Activated naive CD4-positive, alpha-beta T cell treated with anti-CD3 and anti-CD28 coated beads, Interleukin-2, amount 50 U/mL, for 72 hours (primary cell): ENCODE results near the gene SMYD5. TPM values are rescaled to one million over a fixed set of nuclear protein-coding genes. Genes with fewer than 3 reads are reported as not detected.

Experiments
- ATAC-seq, 2 donors: fragments of 150-1000 bp; cut with Tn5 transposase; 2 replicates each; pipeline ENCODE4 v1.10.0; 2021; ENCODE audit warnings: mild to moderate bottlenecking in 2 of 2, moderate library complexity in 2 of 2
- DNase-seq, 2 donors: peaks; one replicate each; pipeline ENCODE4 v3.0.0; 2021 to 2022; ENCODE audit warnings: low spot score in 2 of 2
- H3K27ac Mint-ChIP-seq, 2 donors: one replicate each; pipeline ENCODE4 v1.8.0; 2022; ENCODE audit warnings: mild to moderate bottlenecking in 2 of 2, mixed read lengths in 2 of 2
- H3K36me3 Mint-ChIP-seq, 2 donors: one replicate each; pipeline ENCODE4 v1.8.0; 2022; ENCODE audit warnings: mixed read lengths in 2 of 2
- H3K9me3 Mint-ChIP-seq, 2 donors: one replicate each; pipeline ENCODE4 v1.8.0; 2022; ENCODE audit warnings: mixed read lengths in 2 of 2
- total RNA-seq, 2 donors: library from RNA; stranded (reverse); gene quantifications; one replicate each; pipeline ENCODE4 v1.2.3, GENCODE V29; 2022

The SMYD5 gene
- total RNA-seq, 2 donors from 2014 or later: 36.0 to 41.1 TPM

DNA sequence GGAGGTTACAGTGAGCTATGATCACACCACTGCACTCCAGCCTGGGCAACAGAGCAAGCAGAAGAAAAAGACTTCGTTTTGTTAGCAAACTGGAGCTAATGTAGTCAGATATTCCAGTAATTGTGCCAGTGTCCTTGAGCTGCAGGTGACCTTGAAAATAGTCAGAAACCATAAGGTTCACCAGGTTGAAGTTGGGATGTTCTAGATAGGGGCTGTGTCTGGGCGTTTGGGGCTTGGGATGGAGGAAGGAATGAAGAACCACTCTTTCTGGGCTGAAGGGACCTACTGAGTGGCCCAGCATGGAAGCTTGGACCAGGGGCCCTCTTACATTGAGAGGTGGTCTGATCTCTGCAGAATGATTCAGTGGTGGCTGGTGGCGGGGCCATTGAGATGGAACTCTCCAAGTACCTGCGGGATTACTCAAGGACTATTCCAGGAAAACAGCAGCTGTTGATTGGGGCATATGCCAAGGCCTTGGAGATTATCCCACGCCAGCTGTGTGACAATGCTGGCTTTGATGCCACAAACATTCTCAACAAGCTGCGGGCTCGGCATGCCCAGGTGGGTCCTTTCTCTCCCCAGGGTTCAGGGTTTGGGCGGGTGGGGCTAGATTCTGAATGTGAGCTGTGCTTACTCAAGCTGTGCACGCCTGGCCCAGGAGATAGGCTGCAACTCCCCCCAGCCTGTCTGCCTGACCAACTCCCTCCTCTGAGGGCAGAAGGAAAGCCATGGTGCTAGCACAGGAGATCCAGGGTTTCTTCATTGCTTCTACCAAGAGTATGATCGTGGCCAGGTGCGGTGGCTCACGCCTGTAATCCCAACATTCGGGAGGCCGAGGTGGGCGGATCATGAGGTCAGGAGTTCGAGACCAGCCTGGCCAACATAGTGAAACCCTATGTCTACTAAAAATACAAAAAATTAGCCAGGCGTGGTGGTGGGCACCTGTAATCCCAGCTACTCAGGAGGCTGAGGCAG lies 37.1 kb downstream of the SMYD5 start:
- H3K36me3 Mint-ChIP-seq: peaks cover 19 to 22% of the 10 kb centered on the region in 2 donors
- ATAC-seq: no peak
- H3K27ac Mint-ChIP-seq: peak overlapping the region in 1 of 2 donors; percentile 47
- no peaks in the 10 kb centered on the region for H3K9me3 Mint-ChIP-seq
- no peak for DNase-seq

DNA sequence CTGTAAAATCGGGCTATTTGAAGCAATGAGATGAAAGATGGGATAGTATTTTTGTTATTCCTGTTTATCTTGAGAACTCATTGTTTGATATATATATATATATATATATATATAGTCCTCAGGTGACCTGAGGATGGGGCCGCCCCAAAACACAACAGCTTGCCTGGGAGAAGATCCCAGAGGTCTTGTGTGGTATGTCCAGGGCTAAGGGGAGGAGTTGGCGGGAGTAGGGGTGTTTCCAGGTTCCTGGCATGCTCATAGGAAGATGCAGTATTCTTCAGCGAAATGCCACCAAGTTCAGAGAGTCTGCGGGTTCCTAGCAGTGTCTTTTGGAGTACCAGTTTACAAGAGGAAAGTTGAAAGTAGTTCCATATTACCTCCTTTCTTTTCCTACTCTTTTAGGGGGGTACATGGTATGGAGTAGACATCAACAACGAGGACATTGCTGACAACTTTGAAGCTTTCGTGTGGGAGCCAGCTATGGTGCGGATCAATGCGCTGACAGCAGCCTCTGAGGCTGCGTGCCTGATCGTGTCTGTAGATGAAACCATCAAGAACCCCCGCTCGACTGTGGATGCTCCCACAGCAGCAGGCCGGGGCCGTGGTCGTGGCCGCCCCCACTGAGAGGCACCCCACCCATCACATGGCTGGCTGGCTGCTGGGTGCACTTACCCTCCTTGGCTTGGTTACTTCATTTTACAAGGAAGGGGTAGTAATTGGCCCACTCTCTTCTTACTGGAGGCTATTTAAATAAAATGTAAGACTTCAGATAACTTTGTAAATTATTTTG lies 38.4 kb downstream of the SMYD5 start:
- DNase-seq: no peak
- Mint-ChIP-seq H3K27ac (peak overlapping the region in 1 of 2 donors; percentile 53), H3K36me3 (peaks cover 11 to 14% of the 10 kb centered on the region in 2 donors), H3K9me3 (no peaks in the 10 kb centered on the region)
- ATAC-seq: no peak

DNA sequence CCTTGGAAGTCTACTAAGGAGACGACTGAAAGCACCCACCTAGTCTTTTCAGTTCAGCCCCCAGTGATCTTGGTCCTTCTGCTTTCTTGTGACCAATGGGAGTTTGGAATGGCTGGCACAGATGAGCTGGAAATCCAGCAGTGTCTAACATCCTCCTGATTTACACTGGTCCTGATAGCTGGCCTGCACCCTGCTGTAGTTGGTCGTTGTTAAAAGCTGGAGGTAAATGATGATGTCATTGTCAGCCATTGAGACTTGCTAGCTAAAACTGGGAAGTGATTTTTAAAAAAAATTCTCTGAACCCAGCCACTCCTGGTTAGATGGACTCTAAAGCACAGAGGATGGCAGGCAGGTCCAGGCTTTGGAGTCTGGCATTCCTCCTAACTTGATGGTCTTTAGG lies 39.4 kb downstream of the SMYD5 start:
- H3K9me3 Mint-ChIP-seq: no peaks in the 10 kb centered on the region
- DNase-seq (no peak), ATAC-seq (no peak)
- H3K36me3 Mint-ChIP-seq: peaks cover 11 to 14% of the 10 kb centered on the region in 2 donors
- peak overlapping the region; percentile 53 to 71 for H3K27ac Mint-ChIP-seq

DNA sequence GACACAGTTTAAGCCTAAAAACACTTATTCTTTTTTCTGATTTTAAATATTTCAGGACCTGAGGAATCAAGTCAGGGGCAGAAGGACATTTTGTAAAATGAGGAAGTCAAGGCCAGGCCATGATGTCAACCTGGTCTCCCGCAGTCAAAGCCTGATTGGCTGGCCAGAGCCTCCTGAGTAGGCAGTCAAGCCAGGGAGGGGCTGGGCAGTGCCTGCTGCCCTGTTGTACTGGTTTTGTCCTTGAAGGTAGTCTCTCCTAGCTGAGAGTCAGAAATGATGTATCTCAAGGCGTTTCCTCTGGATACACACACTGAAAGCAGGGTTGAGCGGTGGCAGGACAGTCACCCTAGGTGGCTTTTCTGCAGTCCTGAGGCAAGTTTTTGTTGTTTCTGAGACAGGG lies 39.9 kb downstream of the SMYD5 start:
- Mint-ChIP-seq H3K9me3 (no peaks in the 10 kb centered on the region), H3K27ac (peak overlapping the region in 1 of 2 donors; percentile 53), H3K36me3 (peaks cover 11 to 14% of the 10 kb centered on the region in 2 donors)
- ATAC-seq: no peak
- no peak for DNase-seq

DNA sequence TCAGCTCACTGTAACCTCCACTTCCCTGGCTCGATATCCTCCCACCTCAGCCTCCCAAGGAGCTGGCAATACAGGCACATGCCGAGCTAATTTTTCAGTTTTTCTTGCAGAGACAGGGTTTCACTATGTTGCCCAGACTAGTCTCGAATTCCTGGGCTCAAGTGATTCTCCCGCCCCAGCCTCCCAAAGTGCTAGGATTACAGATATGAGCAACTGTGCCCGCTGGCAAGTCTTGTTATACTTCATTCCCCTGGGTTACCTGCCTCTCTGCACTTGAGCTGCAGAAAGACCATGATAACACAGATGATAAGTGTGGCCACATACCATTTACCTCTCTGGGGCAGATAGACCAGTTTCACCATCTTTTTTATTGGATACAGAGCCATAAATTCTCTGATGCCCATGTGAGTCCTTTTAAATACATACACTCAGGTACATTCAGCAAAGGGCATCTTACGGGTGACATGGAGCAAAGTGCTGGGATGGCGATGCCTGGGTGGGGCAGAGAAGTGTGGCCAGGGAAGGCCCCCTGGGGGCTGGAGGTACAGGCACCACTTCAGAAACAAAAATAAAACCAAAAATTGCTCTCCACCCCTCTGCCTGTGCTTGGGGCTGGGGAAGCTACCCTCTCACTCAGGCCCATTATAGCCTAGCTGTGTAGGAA lies 40.4 kb downstream of the SMYD5 start:
- no peak for ATAC-seq
- Mint-ChIP-seq H3K9me3 (no peaks in the 10 kb centered on the region), H3K36me3 (peaks cover 10 to 11% of the 10 kb centered on the region in 2 donors), H3K27ac (peak overlapping the region in 1 of 2 donors; percentile 66)
- no peak for DNase-seq

DNA sequence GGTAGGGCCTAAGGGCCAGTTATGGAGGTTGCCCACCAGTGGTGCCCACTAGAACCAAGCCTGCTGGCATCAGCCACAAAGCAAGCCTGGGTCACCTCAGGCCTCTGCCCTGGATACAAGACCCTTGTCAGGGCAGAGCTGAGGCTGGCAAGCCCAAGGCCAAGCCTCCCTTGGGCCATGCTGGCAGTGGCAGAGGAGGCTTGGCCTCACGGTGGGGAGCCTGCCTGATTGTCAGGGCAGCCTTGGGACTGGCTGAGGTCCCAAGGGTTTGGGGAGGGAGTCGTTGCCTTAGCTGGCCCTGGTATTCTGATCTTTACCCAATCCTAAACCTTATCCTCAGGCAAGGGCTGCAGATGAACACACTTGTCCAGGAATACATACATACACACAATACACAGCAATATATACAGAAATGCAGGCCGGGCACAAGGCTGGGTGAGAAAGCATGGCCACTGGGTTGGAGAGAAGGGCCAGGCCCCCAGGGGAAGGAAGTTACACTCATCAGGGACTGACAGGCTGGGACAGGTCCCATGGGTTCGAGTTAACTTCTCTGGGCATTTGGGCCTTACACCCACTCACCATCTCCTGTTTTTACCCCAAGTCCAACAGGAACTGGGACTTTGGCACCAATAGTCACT lies 41.1 kb downstream of the SMYD5 start:
- H3K36me3 Mint-ChIP-seq: peaks cover 4 to 5% of the 10 kb centered on the region in 2 donors
- peak overlapping the region; percentile 66 to 72 for H3K27ac Mint-ChIP-seq
- DNase-seq: no peak
- H3K9me3 Mint-ChIP-seq: no peaks in the 10 kb centered on the region
- ATAC-seq: no peak

DNA sequence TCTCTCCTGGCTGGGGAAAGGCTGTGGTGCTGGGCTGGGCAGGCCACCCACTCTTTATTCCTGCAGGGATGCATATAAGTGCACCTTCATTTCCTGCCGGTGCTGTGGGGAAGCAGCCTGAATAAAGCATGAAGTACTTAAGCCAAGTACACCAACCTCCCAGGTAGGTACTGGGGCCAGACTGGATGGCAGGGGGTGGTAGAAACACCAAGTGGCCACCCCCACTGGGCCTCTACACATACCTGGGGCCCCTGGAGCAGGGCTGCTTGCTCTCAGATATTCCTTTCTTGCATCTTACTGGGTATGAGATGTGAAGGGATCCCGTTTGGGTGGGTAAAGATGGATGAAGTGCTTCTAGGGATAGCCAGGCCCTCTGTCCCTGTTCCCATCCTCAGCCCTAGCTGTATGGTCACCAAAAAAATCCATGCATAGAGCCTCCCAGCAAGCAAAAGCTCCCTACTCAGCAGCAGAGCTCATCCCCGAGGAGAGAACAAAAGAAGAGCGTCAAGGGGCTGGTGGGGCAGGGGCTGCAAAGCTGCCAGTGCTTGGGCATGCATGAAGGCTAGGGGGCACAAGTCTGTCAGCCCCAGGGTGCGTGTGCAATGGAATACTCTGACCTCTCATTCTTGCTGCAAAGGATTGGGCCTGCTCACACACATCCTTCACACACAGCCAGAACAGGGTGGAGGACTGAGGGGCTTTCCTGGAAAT lies 42.0 kb downstream of the SMYD5 start:
- Mint-ChIP-seq H3K9me3 (no peaks in the 10 kb centered on the region), H3K27ac (no peak overlapping the region), H3K36me3 (peaks cover 0 to 4% of the 10 kb centered on the region in 2 donors)
- ATAC-seq (no peak), DNase-seq (no peak)

DNA sequence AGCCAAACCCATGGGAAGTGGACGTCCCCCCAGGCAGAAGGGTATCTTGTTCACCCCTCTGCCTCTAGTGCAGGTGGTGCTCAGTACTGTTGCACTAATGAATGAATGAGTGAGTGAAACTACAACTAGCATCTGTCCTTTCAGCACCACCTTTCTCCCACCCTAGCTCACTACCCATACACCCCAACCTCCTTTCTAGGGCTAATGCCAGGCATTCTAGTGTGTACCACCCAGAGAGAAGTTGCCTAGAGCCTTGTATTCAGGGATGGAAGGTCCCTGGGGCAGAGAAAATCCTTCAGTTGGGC lies 42.5 kb downstream of the SMYD5 start:
- ATAC-seq (no peak), DNase-seq (no peak)
- Mint-ChIP-seq H3K27ac (peak overlapping the region in 1 of 2 donors; percentile 55), H3K36me3 (peaks cover 0 to 4% of the 10 kb centered on the region in 2 donors), H3K9me3 (no peaks in the 10 kb centered on the region)

DNA sequence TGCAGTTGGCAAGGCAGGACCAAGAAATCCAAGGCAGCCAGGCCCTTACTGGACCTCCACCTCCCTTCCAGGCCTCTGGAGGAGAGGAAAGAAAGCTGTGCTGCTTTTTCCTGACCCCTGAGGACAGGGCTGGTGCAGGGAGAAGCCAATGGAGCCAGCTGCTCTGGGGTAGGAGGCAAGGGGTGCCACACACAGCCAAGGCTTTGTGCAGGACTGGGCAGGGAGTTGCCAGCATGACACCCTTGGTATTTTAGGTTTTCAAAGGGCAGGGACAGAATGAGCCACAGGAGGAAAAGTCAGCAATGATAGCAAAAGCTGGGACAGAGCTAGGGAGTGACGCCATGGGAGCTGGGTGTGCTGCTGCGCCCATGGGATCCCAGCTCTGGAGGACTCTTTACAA lies 43.0 kb downstream of the SMYD5 start:
- Mint-ChIP-seq H3K36me3 (peaks cover 0 to 4% of the 10 kb centered on the region in 2 donors), H3K9me3 (no peaks in the 10 kb centered on the region), H3K27ac (peak overlapping the region in 1 of 2 donors; percentile 55)
- ATAC-seq (peak; percentile 5 to 6), DNase-seq (no peak)

DNA sequence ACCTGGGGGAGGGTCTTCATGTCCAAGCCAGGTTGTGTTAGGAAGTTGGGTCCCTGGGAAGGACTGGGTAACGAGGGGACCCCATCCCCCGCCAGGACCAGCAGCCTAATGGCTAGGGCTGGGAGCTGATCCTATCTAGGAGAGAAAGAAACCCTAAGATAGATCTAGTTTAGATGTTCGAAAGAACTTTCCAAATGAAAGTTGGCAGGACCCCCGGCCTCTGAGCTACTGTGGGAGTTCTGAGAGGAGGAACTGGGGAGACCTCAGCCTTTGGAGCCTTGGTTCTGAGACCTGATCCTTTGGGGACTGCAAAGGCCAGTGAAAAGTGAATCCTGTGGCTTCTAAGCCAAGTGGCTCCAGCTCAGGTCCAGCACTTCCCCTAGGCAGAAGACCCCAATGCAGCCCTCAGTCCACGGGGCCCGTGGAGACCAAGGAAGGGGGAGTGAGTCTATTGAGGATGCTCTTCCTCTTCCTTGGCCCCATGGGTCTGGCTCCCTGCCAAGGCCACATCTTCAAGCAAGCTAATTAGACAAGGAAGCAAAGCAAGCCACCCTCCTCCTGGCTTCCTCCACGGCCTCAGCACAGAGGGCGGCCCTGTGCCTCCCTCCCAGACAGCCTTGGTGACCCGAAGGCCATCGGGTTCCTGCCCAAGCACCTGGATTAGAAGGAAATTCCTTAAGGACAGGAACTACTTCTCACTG lies 43.5 kb downstream of the SMYD5 start:
- no peak for ATAC-seq
- Mint-ChIP-seq H3K36me3 (peaks cover 0 to 4% of the 10 kb centered on the region in 2 donors), H3K9me3 (no peaks in the 10 kb centered on the region), H3K27ac (no peak overlapping the region)
- DNase-seq: no peak

DNA sequence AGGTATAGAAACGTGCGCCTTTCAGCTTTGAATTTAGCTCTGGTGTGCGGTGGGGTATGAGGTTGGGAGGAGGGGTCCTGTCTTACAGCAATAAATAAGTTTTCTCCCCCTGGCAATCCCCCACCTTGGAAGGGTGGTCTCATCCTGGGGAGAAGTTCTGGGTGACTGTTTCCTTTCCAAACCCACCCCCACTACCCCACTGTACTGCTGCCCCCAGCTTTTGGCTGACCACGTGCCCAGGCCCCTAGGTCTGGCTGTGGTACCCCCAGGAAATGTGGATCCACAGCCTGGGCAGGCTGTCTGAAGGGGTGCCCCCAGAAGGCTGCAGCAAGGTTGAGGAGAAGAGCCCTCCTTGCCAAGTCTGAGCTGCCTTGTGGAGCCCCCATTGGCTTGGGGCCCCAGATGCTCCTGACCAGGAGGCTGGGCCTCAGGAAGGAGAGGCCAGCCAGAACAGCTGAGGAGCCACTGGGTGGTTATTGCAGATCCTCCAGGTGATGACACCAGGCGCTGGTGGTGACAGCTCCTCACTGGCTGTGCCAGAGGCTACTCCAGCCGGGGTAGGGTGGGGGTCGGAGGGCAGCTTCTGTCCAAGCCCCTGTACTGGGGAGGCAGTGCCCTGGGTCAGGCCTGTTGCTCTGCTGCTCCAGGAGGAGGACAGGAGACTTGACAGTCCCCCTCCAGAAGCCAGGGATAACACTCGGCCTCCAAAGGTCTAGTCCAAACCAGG lies 44.3 kb downstream of the SMYD5 start:
- ATAC-seq (no peak), DNase-seq (no peak)
- Mint-ChIP-seq H3K27ac (no peak overlapping the region), H3K36me3 (peaks cover 0 to 1% of the 10 kb centered on the region in 2 donors), H3K9me3 (no peaks in the 10 kb centered on the region)

DNA sequence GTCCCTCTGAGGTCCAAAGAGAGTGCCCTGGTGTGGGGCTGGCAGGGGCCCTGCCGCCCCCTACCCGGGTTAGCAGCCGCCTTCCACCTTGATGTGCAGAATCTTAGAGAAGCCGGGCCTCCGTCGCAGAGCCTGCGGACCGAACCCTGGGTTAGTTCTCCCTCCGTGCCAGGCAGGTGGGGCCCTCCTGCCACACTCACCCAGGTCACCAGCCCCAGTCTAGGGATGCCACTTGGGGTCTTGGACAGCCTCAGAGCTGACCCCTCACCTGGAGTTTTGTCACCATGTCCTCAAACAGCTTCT lies 44.8 kb downstream of the SMYD5 start:
- no peaks in the 10 kb centered on the region for H3K36me3 Mint-ChIP-seq
- ATAC-seq: no peak
- peak overlapping the region in 1 of 2 donors; percentile 36 for H3K27ac Mint-ChIP-seq
- no peaks in the 10 kb centered on the region for H3K9me3 Mint-ChIP-seq
- no peak for DNase-seq

DNA sequence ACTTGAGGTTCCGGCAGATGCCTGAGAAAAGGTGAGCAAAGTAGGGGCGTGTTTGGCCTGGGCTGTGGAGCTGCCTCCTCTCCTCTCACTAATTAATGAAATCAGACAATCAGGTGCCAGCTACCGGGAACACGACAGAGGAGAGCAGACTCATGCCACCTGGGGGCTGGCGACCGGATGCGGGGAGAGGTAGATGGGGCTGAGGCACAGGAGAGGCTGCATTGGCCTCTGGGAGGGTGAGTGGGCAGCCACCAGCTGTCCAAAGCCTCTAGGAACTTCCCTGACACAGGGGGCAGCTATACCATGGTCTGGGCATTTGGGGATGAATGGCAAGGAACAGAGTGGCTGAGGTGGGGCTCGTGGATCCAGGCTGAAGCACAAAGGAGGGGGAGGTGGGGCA lies 45.2 kb downstream of the SMYD5 start:
- Mint-ChIP-seq H3K27ac (peak overlapping the region in 1 of 2 donors; percentile 36), H3K36me3 (no peaks in the 10 kb centered on the region), H3K9me3 (no peaks in the 10 kb centered on the region)
- DNase-seq (no peak), ATAC-seq (no peak)

DNA sequence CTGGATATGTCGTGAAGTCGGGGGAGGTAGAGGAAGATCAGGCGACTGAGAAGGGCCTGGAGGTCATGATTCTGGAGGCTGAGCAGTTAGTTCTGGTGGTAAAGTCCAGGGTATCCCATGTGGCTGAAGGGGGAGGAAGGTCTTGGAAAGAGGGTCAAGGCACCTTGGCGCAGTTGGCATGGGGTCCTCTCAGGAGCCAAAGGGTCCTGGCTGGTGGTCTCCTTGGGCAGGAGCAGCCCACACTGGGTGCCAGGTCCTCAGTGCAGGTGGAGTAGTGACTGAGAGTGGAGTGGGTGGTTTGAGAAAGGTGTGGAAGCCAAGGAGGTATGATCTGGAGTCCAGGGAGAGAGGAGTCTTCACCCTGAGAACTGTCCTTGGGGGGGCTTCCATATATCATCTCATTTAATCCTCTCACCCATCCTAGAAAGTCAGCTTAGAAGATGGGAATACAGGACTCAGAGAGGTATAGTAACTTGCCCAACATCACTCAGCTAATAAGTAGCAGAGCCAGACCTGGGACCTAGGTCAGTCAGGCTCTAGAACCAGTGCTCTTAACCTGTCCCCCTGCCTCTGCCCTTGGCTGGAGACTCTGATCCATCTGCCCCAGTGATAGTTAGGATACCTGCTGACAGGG lies 45.8 kb downstream of the SMYD5 start:
- Mint-ChIP-seq H3K27ac (peak overlapping the region in 1 of 2 donors; percentile 25), H3K9me3 (no peaks in the 10 kb centered on the region), H3K36me3 (no peaks in the 10 kb centered on the region)
- no peak for ATAC-seq
- DNase-seq: no peak
